Caco-2 (cell line): ENCODE data around the gene FAM114A2. TPM values are rescaled to one million over a fixed set of nuclear protein-coding genes. Genes with fewer than 3 reads are reported as not detected.

Experiments used
- BruUV-seq: library from RNA; stranded (reverse); fragments of 400-500 nt; replicated peaks from 2 replicates; lab custom pipeline; 2021; lab: Mats Ljungman, UMichigan
- CTCF ChIA-PET: fragments of 300-600 bp; sonication (Branson Sonifier 250); formaldehyde crosslinking; loops from one replicate; lab custom pipeline; 2022; ENCODE audit warnings: antibody characterized with exemption; lab: Charles Lee
- POLR2A ChIA-PET: fragments of 300-600 bp; sonication (Branson Sonifier 250); formaldehyde crosslinking; loops from one replicate; lab custom pipeline; 2022; ENCODE audit warnings: antibody characterized with exemption; lab: Charles Lee
- DNase-seq, 2 experiments: peaks; one replicate each; pipeline versions ENCODE4 v3.0.0 to v3.0.0-alpha.2; 2020 to 2022
- H3K27me3 ChIP-seq: replicated peaks from 2 replicates; pipeline ENCODE4 v1.6.0; 2011; ENCODE audit warnings: low read length; ENCODE audit not compliant: control insufficient read depth, insufficient read depth
- H3K36me3 ChIP-seq: 2 replicates; pipeline ENCODE4 v1.5.1; 2011; ENCODE audit warnings: low read length; ENCODE audit not compliant: control insufficient read depth, insufficient read depth
- H3K4me1 ChIP-seq: fragments of 250-450 bp; sonication (Bioruptor Pico); 2 replicates; pipeline ENCODE4 v1.5.1; 2020; ENCODE audit warnings: mild to moderate bottlenecking
- H3K4me3 ChIP-seq: 2 replicates; pipeline ENCODE4 v1.5.1; 2011; ENCODE audit warnings: low read depth, mild to moderate bottlenecking, control low read depth, low read length
- H3K9me3 ChIP-seq: fragments of 250-450 bp; sonication (Bioruptor Pico); 2 replicates; pipeline ENCODE4 v1.5.1; 2020; ENCODE audit warnings: mild to moderate bottlenecking, moderate library complexity
- H3K27ac Mint-ChIP-seq: one replicate; pipeline ENCODE4 v1.8.0; 2022; ENCODE audit warnings: mixed read lengths; ENCODE audit not compliant: unreplicated experiment
- H3K27me3 Mint-ChIP-seq: one replicate; pipeline ENCODE4 v1.8.0; 2022; ENCODE audit warnings: mixed read lengths; ENCODE audit not compliant: insufficient read depth, unreplicated experiment
- H3K36me3 Mint-ChIP-seq: one replicate; pipeline ENCODE4 v1.8.0; 2022; ENCODE audit warnings: mild to moderate bottlenecking, mixed read lengths; ENCODE audit not compliant: insufficient read depth, unreplicated experiment
- H3K4me1 Mint-ChIP-seq: one replicate; pipeline ENCODE4 v1.8.0; 2022; ENCODE audit warnings: low read depth, mixed read lengths; ENCODE audit not compliant: unreplicated experiment
- H3K4me3 Mint-ChIP-seq: one replicate; pipeline ENCODE4 v1.8.0; 2022; ENCODE audit warnings: mild to moderate bottlenecking, moderate library complexity, mixed read lengths; ENCODE audit not compliant: unreplicated experiment
- H3K9me3 Mint-ChIP-seq: one replicate; pipeline ENCODE4 v1.8.0; 2022; ENCODE audit warnings: mixed read lengths; ENCODE audit not compliant: unreplicated experiment
- intact Hi-C: fragments of 100-400 bp; cut with micrococcal nuclease; formaldehyde crosslinking; loops from one replicate; pipeline ENCODE4 v1.10.0; 2022; ENCODE audit not compliant: unreplicated experiment
- total RNA-seq: library from RNA; stranded (reverse); gene quantifications from 2 replicates; pipeline ENCODE4 v1.2.3, GENCODE V29; 2022
- TF ChIP-seq, protein P1 (sequence below), 2 experiments: fragments of 200-600 bp in 1 of 2; IDR thresholded peaks; 1 replicate in 1 of 2; 2 replicates in 1 of 2; pipeline versions ENCODE4 v1.5.1 to v1.8.0; 2011 to 2022; ENCODE audit warnings: antibody characterized with exemption in 1 of 2, control low read depth in 1 of 2, inconsistent platforms in 1 of 2, low read depth in 1 of 2, low read length in 1 of 2, mild to moderate bottlenecking in 1 of 2, moderate library complexity in 1 of 2; ENCODE audit not compliant: insufficient read depth in 1 of 2, severe bottlenecking in 1 of 2, unreplicated experiment in 1 of 2

FAM114A2 gene
- total RNA-seq, 1 experiment from 2014 or later: 15.6 TPM

DNA sequence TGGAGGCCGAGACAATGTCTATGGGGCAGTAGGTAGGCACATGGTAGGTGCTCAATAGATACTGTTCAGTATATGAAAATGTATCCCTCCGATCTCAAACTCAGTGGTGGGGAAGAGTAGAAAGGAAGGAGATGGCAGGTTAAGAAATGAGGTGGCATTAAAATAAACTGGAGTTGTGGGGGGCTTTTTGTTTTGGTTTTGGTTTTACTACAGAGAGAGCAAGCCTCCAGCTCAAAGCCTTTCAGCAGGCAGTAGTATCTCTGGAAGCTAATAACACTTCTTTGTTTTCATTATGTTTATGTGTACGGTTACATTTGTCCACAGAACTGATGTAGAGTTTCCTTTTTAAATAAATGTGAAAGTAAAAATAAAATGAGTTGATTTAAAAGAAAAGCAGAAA lies 8.6 kb upstream of the FAM114A2 start:
- H3K9me3 ChIP-seq: no peaks in the 10 kb centered on the region
- ChIA-PET CTCF (no interaction called here), POLR2A (interaction anchor here (1.1 kb wide), 1 partner anchor 9 kb away, joined by 5 read pairs; the partner anchor contains the start of genes FAM114A2 and MFAP3)
- no peak for DNase-seq
- H3K36me3 ChIP-seq: no peaks in the 10 kb centered on the region
- Mint-ChIP-seq H3K36me3 (peaks cover 5% of the 10 kb centered on the region), H3K9me3 (no peaks in the 10 kb centered on the region), H3K4me1 (no peaks in the 10 kb centered on the region), H3K4me3 (no peak overlapping the region), H3K27me3 (no peaks in the 10 kb centered on the region), H3K27ac (no peak overlapping the region)
- no peaks in the 10 kb centered on the region for H3K27me3 ChIP-seq
- TF ChIP-seq, protein P1, sequence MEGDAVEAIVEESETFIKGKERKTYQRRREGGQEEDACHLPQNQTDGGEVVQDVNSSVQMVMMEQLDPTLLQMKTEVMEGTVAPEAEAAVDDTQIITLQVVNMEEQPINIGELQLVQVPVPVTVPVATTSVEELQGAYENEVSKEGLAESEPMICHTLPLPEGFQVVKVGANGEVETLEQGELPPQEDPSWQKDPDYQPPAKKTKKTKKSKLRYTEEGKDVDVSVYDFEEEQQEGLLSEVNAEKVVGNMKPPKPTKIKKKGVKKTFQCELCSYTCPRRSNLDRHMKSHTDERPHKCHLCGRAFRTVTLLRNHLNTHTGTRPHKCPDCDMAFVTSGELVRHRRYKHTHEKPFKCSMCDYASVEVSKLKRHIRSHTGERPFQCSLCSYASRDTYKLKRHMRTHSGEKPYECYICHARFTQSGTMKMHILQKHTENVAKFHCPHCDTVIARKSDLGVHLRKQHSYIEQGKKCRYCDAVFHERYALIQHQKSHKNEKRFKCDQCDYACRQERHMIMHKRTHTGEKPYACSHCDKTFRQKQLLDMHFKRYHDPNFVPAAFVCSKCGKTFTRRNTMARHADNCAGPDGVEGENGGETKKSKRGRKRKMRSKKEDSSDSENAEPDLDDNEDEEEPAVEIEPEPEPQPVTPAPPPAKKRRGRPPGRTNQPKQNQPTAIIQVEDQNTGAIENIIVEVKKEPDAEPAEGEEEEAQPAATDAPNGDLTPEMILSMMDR (IDR thresholded peaks at IDR 0.05; ENCODE audit: insufficient read depth in 1 of 2, low read depth in 1 of 2, low read length in 1 of 2, severe bottlenecking in 1 of 2, unreplicated experiment in 1 of 2): no peak
- BruUV-seq: no TSS peak
- no peak overlapping the region for H3K4me3 ChIP-seq
- H3K4me1 ChIP-seq: no peaks in the 10 kb centered on the region
- intact Hi-C loops: no loop called here

DNA sequence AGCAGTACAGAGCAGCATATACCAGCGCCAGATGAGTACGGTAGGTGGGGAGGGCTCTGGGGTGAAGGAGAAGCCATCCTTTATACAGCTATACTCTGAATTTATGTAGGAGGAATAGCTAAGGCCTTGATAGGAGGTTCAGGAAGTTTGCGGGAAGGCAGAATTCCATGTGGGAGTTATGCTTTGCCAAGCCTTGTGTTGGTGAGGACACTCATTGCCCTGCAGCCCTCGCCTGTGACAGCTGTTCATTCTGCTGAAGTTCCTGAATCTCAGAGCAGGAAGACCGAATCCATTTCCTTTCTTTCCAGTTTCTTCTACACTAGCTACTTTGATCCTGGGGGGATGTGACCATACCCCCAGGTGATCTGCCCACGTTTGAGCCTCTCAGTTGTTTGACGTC lies 7.8 kb upstream of the FAM114A2 start:
- H3K27ac Mint-ChIP-seq: no peak overlapping the region
- ChIA-PET CTCF (no interaction called here), POLR2A (no interaction called here)

DNA sequence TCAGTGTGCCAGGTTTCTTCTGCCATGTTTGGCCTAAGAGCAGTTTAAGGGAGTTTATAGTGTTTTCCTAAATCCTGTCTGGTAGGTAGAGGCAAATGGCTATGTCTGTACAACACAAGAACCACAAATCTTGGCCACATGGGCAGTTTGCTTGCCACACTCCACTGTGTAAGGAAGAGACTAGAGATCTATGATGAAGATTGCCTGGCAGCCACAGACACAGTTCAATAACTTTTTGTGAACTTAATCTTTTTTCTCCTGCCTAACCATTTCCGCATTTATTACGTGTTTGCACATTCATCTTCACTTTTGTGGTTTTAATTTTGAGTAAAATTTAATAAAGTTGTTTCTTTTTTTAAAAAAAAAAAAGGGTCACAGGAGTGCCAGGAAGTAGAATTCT lies 5.9 kb upstream of the FAM114A2 start:
- intact Hi-C loops: no loop called here
- Mint-ChIP-seq H3K4me1 (no peaks in the 10 kb centered on the region), H3K27me3 (no peaks in the 10 kb centered on the region), H3K9me3 (no peaks in the 10 kb centered on the region), H3K4me3 (no peak overlapping the region), H3K27ac (no peak overlapping the region), H3K36me3 (peaks cover under 1% of the 10 kb centered on the region)
- BruUV-seq: no TSS peak
- no peaks in the 10 kb centered on the region for H3K9me3 ChIP-seq
- POLR2A ChIA-PET: no interaction called here
- TF ChIP-seq, protein P1 (IDR thresholded peaks at IDR 0.05; ENCODE audit: insufficient read depth in 1 of 2, low read depth in 1 of 2, low read length in 1 of 2, severe bottlenecking in 1 of 2, unreplicated experiment in 1 of 2): no peak
- H3K27me3 ChIP-seq: no peaks in the 10 kb centered on the region
- DNase-seq: no peak
- 0 out of 2 replicates have a peak, but pooled peaks cover 3% of the 10 kb centered on the region for H3K4me1 ChIP-seq
- no peak overlapping the region for H3K4me3 ChIP-seq
- no peaks in the 10 kb centered on the region for H3K36me3 ChIP-seq
- CTCF ChIA-PET: no interaction called here

More for the DNA sequence above, 7.8 kb upstream of the FAM114A2 start:
- DNase-seq: no peak
- Histone ChIP-seq H3K4me1 (no peaks in the 10 kb centered on the region), H3K4me3 (no peak overlapping the region), H3K36me3 (no peaks in the 10 kb centered on the region), H3K9me3 (no peaks in the 10 kb centered on the region), H3K27me3 (no peaks in the 10 kb centered on the region)
- H3K4me1 Mint-ChIP-seq: no peaks in the 10 kb centered on the region
- no peak overlapping the region for H3K4me3 Mint-ChIP-seq
- H3K9me3 Mint-ChIP-seq: no peaks in the 10 kb centered on the region
- no TSS peak for BruUV-seq
- intact Hi-C loops: no loop called here
- peaks cover 5% of the 10 kb centered on the region for H3K36me3 Mint-ChIP-seq
- TF ChIP-seq, protein P1 (IDR thresholded peaks at IDR 0.05; ENCODE audit: insufficient read depth in 1 of 2, low read depth in 1 of 2, low read length in 1 of 2, severe bottlenecking in 1 of 2, unreplicated experiment in 1 of 2): no peak
- H3K27me3 Mint-ChIP-seq: no peaks in the 10 kb centered on the region
